HTERT RPE-1 (cell line): ENCODE measurements around the gene FANCD2.
"Not testable (repeated sequence)": the region's sequence is repeated elsewhere in the genome, so short reads cannot be mapped to it uniquely, and the experiment has no call there.

Experiments used
- in situ Hi-C: fragments of 300-500 bp; cut with MboI; formaldehyde crosslinking; loops from 4 replicates; pipeline ENCODE4 v1.14.3; 2020; ENCODE audit warnings: low sequenced_read_pairs

Gene FANCD2

DNA sequence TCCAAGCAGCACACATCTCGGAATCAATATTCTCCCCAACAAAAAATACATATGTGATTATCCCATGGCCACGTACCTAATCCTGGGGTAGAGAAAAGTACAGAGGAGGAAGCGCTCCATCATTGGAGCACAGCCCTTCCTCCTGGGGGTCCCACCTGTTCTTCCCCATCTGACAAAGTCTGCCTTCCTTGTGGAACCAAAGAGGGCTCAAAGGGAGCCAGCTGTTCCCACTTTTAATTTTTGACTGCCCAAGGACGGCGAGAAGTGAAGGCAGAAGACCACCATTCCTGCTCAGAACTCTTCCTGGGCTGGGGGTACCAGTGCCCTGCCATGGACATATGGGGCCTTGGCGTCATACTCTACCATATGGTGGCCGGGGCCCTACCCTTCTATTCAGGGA is 14.1 kb upstream of the FANCD2 start:
- in situ Hi-C loops, result no loop called here

GRCh38 chr3:10015461-10015904 is 10.8 kb upstream of the FANCD2 start:
- in situ Hi-C loops, result no loop called here

GRCh38 chr3:10017636-10018292 is 8.5 kb upstream of the FANCD2 start:
- in situ Hi-C loops, result no loop called here

- in situ Hi-C loops, result not testable (repeated sequence)
Observed at GRCh38 chr3:10018806-10019205, 7.4 kb upstream of the FANCD2 start.

GRCh38 chr3:10019326-10019725 is 6.9 kb upstream of the FANCD2 start:
- in situ Hi-C loops, result no loop called here

DNA sequence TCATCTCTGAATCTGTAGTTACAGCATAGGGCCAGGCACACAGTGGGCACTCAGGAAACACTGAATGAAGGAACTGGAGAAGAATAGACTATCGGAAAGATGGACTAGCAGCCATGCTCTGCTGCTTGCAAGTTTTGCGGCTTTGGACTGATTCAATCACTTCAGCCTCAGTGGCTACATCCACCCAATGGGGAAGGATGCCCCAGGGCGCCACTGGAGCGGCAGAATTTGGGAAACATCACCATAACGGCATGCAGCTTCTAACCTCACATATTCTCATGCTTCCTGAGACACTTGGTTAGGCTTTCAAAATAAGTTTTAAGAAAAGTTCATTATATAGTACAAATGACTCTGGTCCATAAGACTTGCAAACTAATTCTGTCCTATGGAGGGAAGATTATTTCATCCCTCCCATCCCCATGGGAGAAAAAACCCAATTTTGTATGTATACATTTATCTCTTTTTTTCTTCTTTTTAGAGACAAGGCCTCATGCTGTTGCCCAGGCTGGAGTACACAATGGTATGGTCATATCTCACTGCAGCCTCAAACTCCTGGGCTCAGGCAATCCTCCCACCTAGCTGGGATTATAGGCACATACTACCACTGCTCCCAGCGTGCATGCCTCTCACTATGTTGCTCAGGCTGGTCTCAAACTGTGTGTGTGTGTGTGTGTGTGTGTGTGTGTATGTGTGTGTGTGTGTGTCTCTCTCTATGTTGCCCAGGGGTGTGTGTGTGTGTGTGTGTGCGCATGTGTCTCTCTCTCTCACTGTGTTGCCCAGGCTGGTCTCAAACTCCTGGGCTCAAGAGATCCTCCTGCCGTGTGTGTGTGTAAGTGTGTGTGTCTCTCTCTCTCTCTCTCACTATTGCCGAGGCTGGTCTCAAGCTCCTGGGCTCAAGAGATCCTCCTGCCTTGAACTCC is 4.1 kb upstream of the FANCD2 start:
- in situ Hi-C loops, result no loop called here

DNA sequence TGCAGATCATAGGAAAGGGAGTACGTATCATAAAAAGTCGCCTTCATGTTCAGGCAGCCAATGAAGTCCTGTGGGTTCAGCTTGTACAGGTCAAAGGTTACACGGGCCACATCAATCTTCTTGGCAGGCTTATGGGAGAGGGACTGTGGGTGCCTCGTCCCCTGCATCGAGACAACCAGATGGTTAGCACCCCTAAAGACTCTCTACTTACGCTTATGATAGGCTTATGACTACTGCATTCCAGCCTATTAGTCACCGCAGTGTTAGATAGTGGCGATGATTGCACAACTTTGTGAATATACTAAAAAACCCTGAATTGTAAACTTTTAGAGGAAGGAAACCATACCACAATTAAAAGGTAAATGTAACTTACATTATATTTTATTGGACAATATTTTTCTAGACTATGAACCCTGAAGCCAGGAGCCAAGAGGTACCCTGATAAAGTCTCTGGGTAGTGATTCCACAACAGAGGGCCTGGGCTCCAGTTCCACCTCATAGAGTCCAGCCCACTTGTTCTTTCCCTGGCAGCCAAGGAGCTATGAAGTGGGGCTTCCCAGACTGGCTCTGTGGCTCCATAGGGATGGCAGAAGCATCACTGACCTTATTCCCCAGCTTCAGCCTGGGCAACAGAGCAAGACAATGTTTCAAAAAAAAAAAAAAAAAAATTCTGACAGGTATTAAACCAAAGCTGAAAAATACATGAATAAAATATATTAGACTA is 2.5 kb upstream of the FANCD2 start:
- in situ Hi-C loops, result no loop called here

GRCh38 chr3:10025205-10026083 is 793 bp upstream of the FANCD2 start:
- in situ Hi-C loops, result no loop called here

DNA sequence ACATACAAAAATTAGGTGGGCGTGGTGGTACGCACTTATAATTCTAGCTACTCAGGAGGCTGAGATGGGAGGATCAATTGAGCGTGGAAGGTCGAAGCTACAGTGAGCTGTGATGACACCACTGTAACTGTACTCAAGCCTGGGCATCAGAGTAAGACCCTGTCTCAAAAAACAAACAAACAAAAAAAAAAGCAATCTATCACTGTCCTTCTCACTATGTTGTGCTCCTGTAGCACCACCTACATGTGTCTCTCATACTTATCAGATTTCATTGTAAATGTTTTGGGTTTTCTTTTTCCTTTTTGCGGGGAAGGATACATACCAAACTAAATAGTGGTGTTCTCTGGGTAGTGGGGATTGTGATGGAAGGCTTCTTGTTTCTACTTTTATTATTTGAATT is 14.8 kb downstream of the FANCD2 start:
- in situ Hi-C loops, result no loop called here

DNA sequence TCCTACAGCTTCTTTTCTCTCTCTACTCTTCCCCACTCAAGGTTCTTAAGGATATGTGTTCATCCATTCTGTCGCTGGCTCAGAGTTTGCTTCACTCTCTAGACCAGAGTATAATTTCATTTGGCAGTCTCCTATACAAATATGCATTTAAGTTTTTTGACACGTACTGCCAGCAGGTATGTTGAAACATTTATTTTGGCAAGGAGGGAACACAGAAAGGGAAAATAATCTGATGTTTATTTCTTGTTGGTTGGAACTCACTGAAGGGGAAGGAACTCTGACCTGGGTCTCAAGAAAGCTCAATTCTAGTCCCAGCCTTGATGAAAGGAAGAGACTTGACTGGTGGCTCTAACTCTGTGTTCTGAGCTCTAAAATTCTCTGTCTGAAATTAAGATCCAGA is 21.6 kb downstream of the FANCD2 start:
- in situ Hi-C loops, result no loop called here

- in situ Hi-C loops, result not testable (repeated sequence)
Observed at GRCh38 chr3:10053054-10053453, 26.8 kb downstream of the FANCD2 start.

GRCh38 chr3:10055097-10055496 is 28.9 kb downstream of the FANCD2 start:
- in situ Hi-C loops, result no loop called here

DNA sequence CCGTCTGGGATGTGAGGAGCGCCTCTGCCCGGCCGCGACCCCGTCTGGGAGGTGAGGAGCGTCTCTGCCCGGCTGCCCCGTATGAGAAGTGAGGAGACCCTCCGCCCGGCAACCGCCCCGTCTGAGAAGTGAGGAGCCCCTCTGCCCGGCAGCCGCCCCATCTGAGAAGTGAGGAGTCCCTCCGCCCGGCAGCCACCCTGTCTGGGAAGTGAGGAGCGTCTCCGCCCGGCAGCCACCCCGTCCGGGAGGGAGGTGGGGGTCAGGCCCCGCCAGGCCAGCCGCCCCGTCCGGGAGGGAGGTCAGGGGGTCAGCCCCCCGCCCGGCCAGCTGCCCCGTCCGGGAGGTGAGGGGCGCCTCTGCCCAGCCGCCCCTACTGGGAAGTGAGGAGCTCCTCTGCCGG is 43.8 kb downstream of the FANCD2 start:
- in situ Hi-C loops, result not testable (repeated sequence)

DNA sequence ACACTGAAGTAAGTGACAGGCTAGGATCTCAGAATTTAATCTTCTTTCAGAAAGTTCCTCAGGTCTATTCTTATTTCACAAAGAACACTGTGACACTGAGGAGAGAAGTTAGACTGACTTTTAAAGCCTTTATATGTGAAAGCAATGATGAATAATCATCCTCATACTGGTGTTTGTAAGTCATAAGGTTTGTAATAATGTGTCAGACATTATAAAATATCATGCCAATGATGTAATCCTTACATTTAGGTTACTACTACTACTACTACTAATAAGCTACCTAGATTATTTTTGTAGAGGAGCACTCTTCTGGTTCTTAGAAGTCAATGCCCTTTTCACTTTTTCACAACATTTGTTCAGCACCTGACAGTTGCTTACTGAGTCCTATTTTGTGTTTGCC is 48.4 kb downstream of the FANCD2 start:
- in situ Hi-C loops, result no loop called here

GRCh38 chr3:10081871-10082270 is 55.6 kb downstream of the FANCD2 start:
- in situ Hi-C loops, result no loop called here

DNA sequence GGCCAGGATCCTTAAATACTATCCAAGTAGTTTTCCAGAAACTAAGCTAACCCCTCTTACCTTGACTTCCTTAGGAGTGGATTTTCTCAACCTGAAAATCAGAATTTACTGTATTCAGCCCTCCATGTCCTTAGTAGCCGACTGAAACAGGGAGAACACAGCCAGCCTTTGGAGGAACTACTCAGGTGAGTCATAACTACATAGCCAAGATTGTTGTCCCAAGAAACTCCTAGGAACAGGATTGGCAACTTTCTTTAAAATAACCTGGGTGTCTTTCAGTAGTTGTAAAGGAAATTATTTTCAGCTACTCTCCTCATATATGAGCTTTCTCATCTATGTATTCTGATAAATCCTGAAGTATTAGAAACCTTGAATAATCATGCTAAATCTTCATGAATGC is 59.5 kb downstream of the FANCD2 start:
- in situ Hi-C loops, result no loop called here

GRCh38 chr3:10088256-10088655 is 62.0 kb downstream of the FANCD2 start:
- in situ Hi-C loops, result no loop called here

DNA sequence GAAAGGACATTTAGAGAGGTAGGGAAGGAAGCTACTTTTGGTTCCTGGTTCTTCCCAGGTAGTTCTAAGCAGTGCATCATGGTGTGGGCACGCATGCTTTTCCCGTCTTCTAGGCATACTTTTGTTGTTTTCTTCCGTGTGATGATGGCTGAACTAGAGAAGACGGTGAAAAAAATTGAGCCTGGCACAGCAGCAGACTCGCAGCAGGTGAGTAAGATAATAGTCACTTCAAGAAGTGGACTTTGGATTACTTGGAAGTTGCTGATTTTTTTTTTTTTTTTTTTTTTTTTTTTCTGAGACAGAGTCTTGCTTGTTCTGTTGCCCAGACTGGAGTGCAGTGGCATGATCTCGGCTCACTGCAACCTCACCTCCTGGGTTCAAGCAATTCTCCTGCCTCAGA is 63.9 kb downstream of the FANCD2 start:
- in situ Hi-C loops, result no loop called here

DNA sequence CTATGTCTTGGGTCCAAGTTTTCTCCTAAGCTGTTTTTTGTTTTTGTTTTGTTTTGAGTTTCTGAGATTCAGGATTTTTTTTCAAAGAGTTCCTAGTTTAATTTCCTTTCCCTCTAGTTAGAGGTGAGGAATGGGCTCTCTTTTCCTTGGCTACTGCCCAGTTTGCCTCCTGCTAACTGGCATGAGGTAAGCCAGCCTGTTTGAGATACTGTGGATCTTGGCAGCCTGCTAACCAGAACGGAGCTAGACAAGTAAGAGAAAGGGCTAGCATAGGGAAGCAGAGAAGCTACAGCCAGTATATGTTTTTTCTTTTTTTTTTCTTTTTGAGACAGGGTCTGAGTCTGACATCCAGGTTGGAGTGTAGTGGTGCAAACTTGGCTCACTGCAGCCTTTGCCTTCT is 64.5 kb downstream of the FANCD2 start:
- in situ Hi-C loops, result not testable (repeated sequence)

- in situ Hi-C loops, result not testable (repeated sequence)
Observed at GRCh38 chr3:10091387-10091786, 65.2 kb downstream of the FANCD2 start.

DNA sequence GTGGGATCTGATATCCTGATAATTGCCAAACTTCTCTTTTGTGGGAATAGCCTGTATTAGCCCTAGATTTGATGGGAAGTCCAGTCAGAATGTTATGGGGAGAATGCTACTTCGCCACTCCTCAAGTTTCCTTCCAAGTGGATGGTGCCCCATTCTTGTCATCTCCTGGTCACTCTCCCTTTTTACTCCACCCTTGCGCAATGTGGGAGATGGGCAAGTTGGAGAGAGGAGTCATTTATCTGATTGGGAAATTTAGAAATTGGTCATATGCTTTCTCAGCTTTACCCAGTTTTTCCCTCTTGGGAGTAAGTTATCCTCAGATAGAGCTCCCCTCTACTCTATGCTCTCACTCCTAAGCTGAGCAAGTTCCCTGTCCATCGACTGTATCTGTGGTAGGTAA is 67.4 kb downstream of the FANCD2 start:
- in situ Hi-C loops, result no loop called here
